Mesodermal cell (in vitro differentiated cells): ENCODE results near the gene RSPH9.
"Not testable (repeated sequence)": the region's sequence is repeated elsewhere in the genome, so short reads cannot be mapped to it uniquely, and the experiment has no call there.

Experiments
- H3K27ac ChIP-seq: 2 replicates; pipeline ENCODE4 v1.7.0; 2013; ENCODE audit warnings: mild to moderate bottlenecking, low read depth, low read length, moderate library complexity; ENCODE audit not compliant: severe bottlenecking
- H3K36me3 ChIP-seq: 2 replicates; pipeline ENCODE4 v1.7.1; 2013; ENCODE audit warnings: mild to moderate bottlenecking, low read length, moderate library complexity; ENCODE audit not compliant: control insufficient read depth, insufficient read depth
- H3K4me1 ChIP-seq: one replicate; pipeline ENCODE4 v1.7.1; 2013; ENCODE audit warnings: mild to moderate bottlenecking, low read length; ENCODE audit not compliant: insufficient read depth, control insufficient read depth, poor library complexity, severe bottlenecking
- H3K4me3 ChIP-seq: 2 replicates; pipeline ENCODE4 v1.7.0; 2013; ENCODE audit warnings: low read length, control low read depth, mild to moderate bottlenecking; ENCODE audit not compliant: insufficient read depth, poor library complexity, severe bottlenecking; ENCODE audit errors: extremely low read depth
- H3K9me3 ChIP-seq: 2 replicates; pipeline ENCODE4 v1.7.1; 2013; ENCODE audit warnings: mild to moderate bottlenecking, low read length, moderate library complexity; ENCODE audit not compliant: control insufficient read depth
- WGBS, 2 experiments: methylation state at CpG; one replicate each; pipeline ENCODE4 v1.1.5; 2013; ENCODE audit warnings: missing lambda C conversion rate in 2 of 2; ENCODE audit not compliant: insufficient coverage in 2 of 2; 5-methylcytosine and 5-hydroxymethylcytosine counted together

RSPH9 gene

GRCh38 chr6:43689421-43689820 is 44.6 kb downstream of the RSPH9 start:
- H3K27ac ChIP-seq = no peak overlapping the region
- peaks cover 6% of the 10 kb centered on the region for H3K36me3 ChIP-seq
- no peak overlapping the region for H3K4me3 ChIP-seq
- WGBS, 2 experiments = 78 to 83% methylated on average over 1 of the region's 2 CpGs
- H3K4me1 ChIP-seq = peaks cover 6% of the 10 kb centered on the region
- no peaks in the 10 kb centered on the region for H3K9me3 ChIP-seq

- Histone ChIP-seq H3K9me3 (no peaks in the 10 kb centered on the region), H3K27ac (no peak overlapping the region), H3K36me3 (no peaks in the 10 kb centered on the region), H3K4me1 (peaks cover 19% of the 10 kb centered on the region), H3K4me3 (no peak overlapping the region)
- 58 to 67% methylated on average over 7 to 9 of the region's 9 CpGs for WGBS, 2 experiments
Measured at GRCh38 chr6:43695215-43695966, 50.6 kb downstream of the RSPH9 start.

GRCh38 chr6:43695967-43696291 is 51.1 kb downstream of the RSPH9 start:
- Histone ChIP-seq H3K9me3 (no peaks in the 10 kb centered on the region), H3K4me1 (peaks cover 19% of the 10 kb centered on the region), H3K4me3 (no peak overlapping the region), H3K27ac (no peak overlapping the region), H3K36me3 (no peaks in the 10 kb centered on the region)
- WGBS, 2 experiments = 86 to 96% methylated on average over 3 of the region's 4 CpGs

- Histone ChIP-seq H3K9me3 (no peaks in the 10 kb centered on the region), H3K4me1 (peaks cover 26% of the 10 kb centered on the region), H3K4me3 (no peak overlapping the region), H3K27ac (no peak overlapping the region), H3K36me3 (no peaks in the 10 kb centered on the region)
- 87 to 100% methylated on average over 1 to 2 of the region's 3 CpGs for WGBS, 2 experiments
Measured at GRCh38 chr6:43697421-43697820, 52.6 kb downstream of the RSPH9 start.

GRCh38 chr6:43698584-43699349 is 53.9 kb downstream of the RSPH9 start:
- H3K36me3 ChIP-seq = no peaks in the 10 kb centered on the region
- H3K4me1 ChIP-seq = peaks cover 31% of the 10 kb centered on the region
- H3K4me3 ChIP-seq = no peak overlapping the region
- peak overlapping the region; percentile 68 for H3K27ac ChIP-seq
- 33 to 41% methylated on average over 2 to 3 of the region's 8 CpGs for WGBS, 2 experiments
- no peaks in the 10 kb centered on the region for H3K9me3 ChIP-seq

- no peaks in the 10 kb centered on the region for H3K9me3 ChIP-seq
- H3K4me3 ChIP-seq = no peak overlapping the region
- H3K4me1 ChIP-seq = peaks cover 34% of the 10 kb centered on the region
- H3K27ac ChIP-seq = peak overlapping the region; percentile 68
- 37 to 45% methylated on average over 5 to 6 of the region's 7 CpGs for WGBS, 2 experiments
- H3K36me3 ChIP-seq = no peaks in the 10 kb centered on the region
Measured at GRCh38 chr6:43699564-43700186, 54.8 kb downstream of the RSPH9 start.

GRCh38 chr6:43700939-43701560 is 56.2 kb downstream of the RSPH9 start:
- 95 to 97% methylated on average over 6 to 8 of the region's 10 CpGs for WGBS, 2 experiments
- not testable (repeated sequence) for H3K9me3 ChIP-seq, H3K4me3 ChIP-seq, H3K36me3 ChIP-seq, H3K27ac ChIP-seq
- peaks cover 41% of the 10 kb centered on the region for H3K4me1 ChIP-seq

GRCh38 chr6:43702171-43702533 is 57.3 kb downstream of the RSPH9 start:
- WGBS, 2 experiments = 13 to 17% methylated on average over 2 of the region's 2 CpGs
- H3K9me3 ChIP-seq = no peaks in the 10 kb centered on the region
- H3K27ac ChIP-seq = peak overlapping the region; percentile 89
- H3K4me1 ChIP-seq = peaks cover 41% of the 10 kb centered on the region
- H3K4me3 ChIP-seq = no peak overlapping the region
- no peaks in the 10 kb centered on the region for H3K36me3 ChIP-seq

GRCh38 chr6:43702534-43703440 is 58.0 kb downstream of the RSPH9 start:
- H3K36me3 ChIP-seq = no peaks in the 10 kb centered on the region
- WGBS, 2 experiments = 25 to 32% methylated on average over 11 to 13 of the region's 15 CpGs
- peaks cover 41% of the 10 kb centered on the region for H3K4me1 ChIP-seq
- H3K9me3 ChIP-seq = no peaks in the 10 kb centered on the region
- H3K27ac ChIP-seq = peak overlapping the region; percentile 89
- no peak overlapping the region for H3K4me3 ChIP-seq
